HEK293T (cell line): ENCODE measurements around the gene CBFA2T2.

Experiments used
- BHLHE40 ChIP-seq: fragments of 450-650 bp; IDR thresholded peaks from 2 replicates; pipeline ENCODE4 v1.6.1; 2016; ENCODE audit warnings: mild to moderate bottlenecking, moderate library complexity, borderline replicate concordance
- ELF4 ChIP-seq: fragments of 450-650 bp; IDR thresholded peaks from 2 replicates; pipeline ENCODE4 v1.6.1; 2017; ENCODE audit warnings: antibody characterized with exemption
- FOXA1 ChIP-seq: fragments of 450-650 bp; IDR thresholded peaks from 2 replicates; pipeline ENCODE4 v1.6.1; 2016; ENCODE audit warnings: mild to moderate bottlenecking
- FOXK2 ChIP-seq: fragments of 450-650 bp; IDR thresholded peaks from 2 replicates; pipeline ENCODE4 v1.6.1; 2016; ENCODE audit warnings: mild to moderate bottlenecking
- HDGF ChIP-seq: fragments of 450-650 bp; IDR thresholded peaks from 2 replicates; pipeline ENCODE4 v1.6.1; 2017; ENCODE audit warnings: antibody characterized with exemption, borderline replicate concordance
- SP1 ChIP-seq: fragments of 450-650 bp; IDR thresholded peaks from 2 replicates; pipeline ENCODE4 v1.6.1; 2017
- TARDBP ChIP-seq: fragments of 450-650 bp; IDR thresholded peaks from 2 replicates; pipeline ENCODE4 v1.6.1; 2016
- ZNF384 ChIP-seq: fragments of 450-650 bp; IDR thresholded peaks from 2 replicates; pipeline ENCODE4 v1.6.1; 2016

DNA sequence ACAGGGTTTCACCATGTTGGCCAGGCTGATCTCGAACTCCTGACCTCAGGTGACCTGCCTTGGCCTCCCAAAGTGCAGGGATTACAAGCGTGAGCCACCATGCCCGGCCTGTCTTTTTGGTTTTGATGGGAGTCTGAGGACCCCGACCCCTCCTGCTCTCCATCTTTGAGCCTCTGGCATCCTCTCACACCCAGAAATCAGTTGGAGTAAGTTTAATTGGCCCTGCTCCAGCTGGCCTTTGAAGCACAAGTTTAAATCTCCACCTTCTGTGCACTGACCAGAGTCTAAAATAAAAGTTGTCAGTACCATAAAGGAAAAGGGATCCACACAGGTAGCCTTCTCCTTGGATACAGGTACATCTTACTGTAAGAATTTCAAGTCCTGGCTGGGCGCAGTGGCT is 156.3 kb downstream of the CBFA2T2 start:
- no peak for TF ChIP-seq ELF4
- TF ChIP-seq HDGF = no peak
- no peak for TF ChIP-seq ZNF384
- no peak for TF ChIP-seq TARDBP
- no peak for TF ChIP-seq FOXK2
- TF ChIP-seq SP1 = no peak
- no peak for TF ChIP-seq FOXA1
- no peak for TF ChIP-seq BHLHE40
